CMK (cell line): ENCODE data around the gene TBC1D9B.
"Not testable (repeated sequence)": the region's sequence is repeated elsewhere in the genome, so short reads cannot be mapped to it uniquely, and the experiment has no call there.

Experiments
- DNase-seq: peaks from one replicate; pipeline ENCODE4 v3.0.0-alpha.2; 2010; ENCODE audit warnings: low read depth

TBC1D9B gene

GRCh38 chr5:179837076-179838011 is 70.4 kb downstream of the TBC1D9B start:
- no peak for DNase-seq

GRCh38 chr5:179836225-179837019 is 71.3 kb downstream of the TBC1D9B start:
- DNase-seq: no peak

GRCh38 chr5:179834871-179835270 is 72.8 kb downstream of the TBC1D9B start:
- not testable (repeated sequence) for DNase-seq

GRCh38 chr5:179834120-179834519 is 73.6 kb downstream of the TBC1D9B start:
- DNase-seq: no peak

GRCh38 chr5:179833709-179834070 is 74.0 kb downstream of the TBC1D9B start:
- DNase-seq: no peak

- no peak for DNase-seq
Observed at GRCh38 chr5:179833056-179833708, 74.5 kb downstream of the TBC1D9B start.

GRCh38 chr5:179832039-179832745 is 75.5 kb downstream of the TBC1D9B start:
- DNase-seq: no peak

GRCh38 chr5:179830818-179831468 is 76.8 kb downstream of the TBC1D9B start:
- no peak for DNase-seq

- no peak for DNase-seq
Observed at GRCh38 chr5:179829732-179830435, 77.8 kb downstream of the TBC1D9B start.

- no peak for DNase-seq
Observed at GRCh38 chr5:179828756-179829421, 78.8 kb downstream of the TBC1D9B start.

- no peak for DNase-seq
Observed at GRCh38 chr5:179827680-179828079, 80.0 kb downstream of the TBC1D9B start.

- no peak for DNase-seq
Observed at GRCh38 chr5:179825655-179826182, 82.0 kb downstream of the TBC1D9B start.

- DNase-seq: no peak
Observed at GRCh38 chr5:179824745-179825112, 83.0 kb downstream of the TBC1D9B start.

- DNase-seq: no peak
Observed at GRCh38 chr5:179823937-179824744, 83.6 kb downstream of the TBC1D9B start.

- no peak for DNase-seq
Observed at GRCh38 chr5:179822444-179822990, 85.2 kb downstream of the TBC1D9B start.

- DNase-seq: no peak
Observed at GRCh38 chr5:179822059-179822432, 85.7 kb downstream of the TBC1D9B start.

- no peak for DNase-seq
Observed at GRCh38 chr5:179821298-179822058, 86.2 kb downstream of the TBC1D9B start.
